Body of pancreas (tissue), 4 donors: ENCODE measurements around the gene PDIA5.

ENCODE experiments used
- POLR2A ChIP-seq, 3 donors: fragments of 450-650 bp; IDR thresholded peaks; one replicate each; pipeline ENCODE4 v1.6.1; 2016; ENCODE audit warnings: antibody characterized with exemption in 3 of 3, mild to moderate bottlenecking in 2 of 3
- TF ChIP-seq, protein P1 (sequence below), 7 experiments: fragments of 450-650 bp in 4 of 7; fragments of 200-600 bp in 3 of 7; sonication (generic) in 3 of 7; IDR thresholded peaks; one replicate each; pipeline ENCODE4 v1.5.1; 2016 to 2019; ENCODE audit warnings: antibody characterized with exemption in 7 of 7

DNA sequence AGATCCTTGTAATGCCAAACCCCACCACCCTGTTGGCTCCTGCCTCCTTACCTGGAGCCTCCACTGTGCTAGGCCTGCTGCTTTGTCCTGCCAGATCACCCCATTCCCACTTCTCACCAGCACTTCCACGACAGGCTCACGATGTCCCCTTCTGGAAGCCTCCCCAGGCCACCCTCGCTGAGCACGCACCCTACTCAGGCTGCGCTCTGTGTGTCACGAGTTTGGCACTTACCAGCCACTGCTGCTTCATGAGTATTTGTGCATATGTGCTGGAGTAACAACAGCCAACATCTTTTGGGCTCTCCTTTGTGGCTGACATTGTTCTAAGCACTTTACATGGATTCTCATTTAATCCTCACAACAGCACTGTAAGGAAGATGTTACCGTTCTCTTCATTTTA lies 58.1 kb downstream of the PDIA5 start:
- TF ChIP-seq, protein P1, sequence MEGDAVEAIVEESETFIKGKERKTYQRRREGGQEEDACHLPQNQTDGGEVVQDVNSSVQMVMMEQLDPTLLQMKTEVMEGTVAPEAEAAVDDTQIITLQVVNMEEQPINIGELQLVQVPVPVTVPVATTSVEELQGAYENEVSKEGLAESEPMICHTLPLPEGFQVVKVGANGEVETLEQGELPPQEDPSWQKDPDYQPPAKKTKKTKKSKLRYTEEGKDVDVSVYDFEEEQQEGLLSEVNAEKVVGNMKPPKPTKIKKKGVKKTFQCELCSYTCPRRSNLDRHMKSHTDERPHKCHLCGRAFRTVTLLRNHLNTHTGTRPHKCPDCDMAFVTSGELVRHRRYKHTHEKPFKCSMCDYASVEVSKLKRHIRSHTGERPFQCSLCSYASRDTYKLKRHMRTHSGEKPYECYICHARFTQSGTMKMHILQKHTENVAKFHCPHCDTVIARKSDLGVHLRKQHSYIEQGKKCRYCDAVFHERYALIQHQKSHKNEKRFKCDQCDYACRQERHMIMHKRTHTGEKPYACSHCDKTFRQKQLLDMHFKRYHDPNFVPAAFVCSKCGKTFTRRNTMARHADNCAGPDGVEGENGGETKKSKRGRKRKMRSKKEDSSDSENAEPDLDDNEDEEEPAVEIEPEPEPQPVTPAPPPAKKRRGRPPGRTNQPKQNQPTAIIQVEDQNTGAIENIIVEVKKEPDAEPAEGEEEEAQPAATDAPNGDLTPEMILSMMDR (IDR thresholded peaks at IDR 0.05): no peak
- no peak for TF ChIP-seq POLR2A (IDR thresholded peaks at IDR 0.05)
